Subcutaneous adipose tissue (tissue), 4 donors: ENCODE results near the gene ZNF407. TPM values are rescaled to one million over a fixed set of nuclear protein-coding genes. Genes with fewer than 3 reads are reported as not detected.

ENCODE experiments used
- total RNA-seq, 4 donors: library from RNA; depleted of rRNA; stranded (reverse); fragments of >200 nt; gene quantifications; one replicate each; pipeline ENCODE4 v1.1.0, GENCODE V29; 2016
- TF ChIP-seq, protein P1 (sequence below): fragments of 450-650 bp; IDR thresholded peaks from one replicate; pipeline ENCODE4 v1.5.1; 2016; ENCODE audit warnings: low read depth, mild to moderate bottlenecking, control low read depth, antibody characterized with exemption, moderate library complexity

The ZNF407 gene
- total RNA-seq, 4 donors from 2014 or later = 16.0 to 24.3 (median 19.6) TPM

DNA sequence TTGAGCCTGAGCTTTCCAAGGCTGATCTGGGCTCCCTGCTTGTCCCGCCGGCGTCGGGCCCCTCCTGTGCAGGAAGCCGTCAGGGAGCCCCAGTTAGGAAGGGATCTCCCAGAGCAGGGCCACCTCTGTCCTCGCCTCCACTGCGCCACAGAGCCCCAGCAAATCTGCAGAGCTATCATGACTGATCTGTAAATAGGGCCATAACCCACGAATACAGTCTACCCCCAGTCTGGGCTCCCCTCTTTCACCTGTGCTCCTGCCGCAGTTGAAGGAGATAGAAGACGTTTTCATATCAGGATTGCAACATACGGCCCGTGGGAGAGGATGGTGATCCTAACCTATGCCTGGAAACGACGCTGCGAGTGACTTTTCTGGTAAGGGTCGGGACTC is 472.6 kb downstream of the ZNF407 start:
- TF ChIP-seq, protein P1, sequence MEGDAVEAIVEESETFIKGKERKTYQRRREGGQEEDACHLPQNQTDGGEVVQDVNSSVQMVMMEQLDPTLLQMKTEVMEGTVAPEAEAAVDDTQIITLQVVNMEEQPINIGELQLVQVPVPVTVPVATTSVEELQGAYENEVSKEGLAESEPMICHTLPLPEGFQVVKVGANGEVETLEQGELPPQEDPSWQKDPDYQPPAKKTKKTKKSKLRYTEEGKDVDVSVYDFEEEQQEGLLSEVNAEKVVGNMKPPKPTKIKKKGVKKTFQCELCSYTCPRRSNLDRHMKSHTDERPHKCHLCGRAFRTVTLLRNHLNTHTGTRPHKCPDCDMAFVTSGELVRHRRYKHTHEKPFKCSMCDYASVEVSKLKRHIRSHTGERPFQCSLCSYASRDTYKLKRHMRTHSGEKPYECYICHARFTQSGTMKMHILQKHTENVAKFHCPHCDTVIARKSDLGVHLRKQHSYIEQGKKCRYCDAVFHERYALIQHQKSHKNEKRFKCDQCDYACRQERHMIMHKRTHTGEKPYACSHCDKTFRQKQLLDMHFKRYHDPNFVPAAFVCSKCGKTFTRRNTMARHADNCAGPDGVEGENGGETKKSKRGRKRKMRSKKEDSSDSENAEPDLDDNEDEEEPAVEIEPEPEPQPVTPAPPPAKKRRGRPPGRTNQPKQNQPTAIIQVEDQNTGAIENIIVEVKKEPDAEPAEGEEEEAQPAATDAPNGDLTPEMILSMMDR = no peak

- TF ChIP-seq, protein P1 = no peak
Observed at GRCh38 chr18:75070625-75071483, 473.2 kb downstream of the ZNF407 start.

- TF ChIP-seq, protein P1 = no peak
Observed at GRCh38 chr18:75071484-75071785, 473.8 kb downstream of the ZNF407 start.

- TF ChIP-seq, protein P1 = no peak
Observed at GRCh38 chr18:75071866-75072671, 474.4 kb downstream of the ZNF407 start.

GRCh38 chr18:75072672-75073371 is 475.2 kb downstream of the ZNF407 start:
- TF ChIP-seq, protein P1 = no peak

DNA sequence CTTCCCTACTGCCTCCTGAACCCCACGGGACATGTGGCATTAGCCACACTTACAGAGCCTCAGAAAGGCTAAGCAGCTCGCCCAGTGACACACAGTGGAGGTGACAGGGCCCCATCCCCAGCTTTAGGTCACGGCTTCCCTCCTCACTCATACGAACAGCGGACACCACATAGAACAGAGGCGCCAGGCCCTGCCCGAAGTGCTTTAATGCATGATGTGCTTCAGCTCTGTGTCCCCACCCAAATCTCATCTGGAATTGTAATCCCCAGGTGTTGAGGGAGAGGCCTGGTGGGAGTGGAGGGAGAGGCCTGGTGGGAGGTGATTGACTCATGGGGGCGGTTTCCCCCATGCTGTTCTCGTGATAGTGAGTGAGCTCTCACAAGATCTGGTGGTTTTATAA is 476.0 kb downstream of the ZNF407 start:
- TF ChIP-seq, protein P1 = no peak
